Effector CD4-positive, alpha-beta T cell (primary cell): ENCODE data around the gene NKPD1.

Experiments
- DNase-seq: peaks from one replicate; pipeline ENCODE4 v3.0.0-alpha.2; 2020

The NKPD1 gene

GRCh38 chr19:45117167-45117594 lies 43.6 kb downstream of the NKPD1 start:
- no peak for DNase-seq

DNA sequence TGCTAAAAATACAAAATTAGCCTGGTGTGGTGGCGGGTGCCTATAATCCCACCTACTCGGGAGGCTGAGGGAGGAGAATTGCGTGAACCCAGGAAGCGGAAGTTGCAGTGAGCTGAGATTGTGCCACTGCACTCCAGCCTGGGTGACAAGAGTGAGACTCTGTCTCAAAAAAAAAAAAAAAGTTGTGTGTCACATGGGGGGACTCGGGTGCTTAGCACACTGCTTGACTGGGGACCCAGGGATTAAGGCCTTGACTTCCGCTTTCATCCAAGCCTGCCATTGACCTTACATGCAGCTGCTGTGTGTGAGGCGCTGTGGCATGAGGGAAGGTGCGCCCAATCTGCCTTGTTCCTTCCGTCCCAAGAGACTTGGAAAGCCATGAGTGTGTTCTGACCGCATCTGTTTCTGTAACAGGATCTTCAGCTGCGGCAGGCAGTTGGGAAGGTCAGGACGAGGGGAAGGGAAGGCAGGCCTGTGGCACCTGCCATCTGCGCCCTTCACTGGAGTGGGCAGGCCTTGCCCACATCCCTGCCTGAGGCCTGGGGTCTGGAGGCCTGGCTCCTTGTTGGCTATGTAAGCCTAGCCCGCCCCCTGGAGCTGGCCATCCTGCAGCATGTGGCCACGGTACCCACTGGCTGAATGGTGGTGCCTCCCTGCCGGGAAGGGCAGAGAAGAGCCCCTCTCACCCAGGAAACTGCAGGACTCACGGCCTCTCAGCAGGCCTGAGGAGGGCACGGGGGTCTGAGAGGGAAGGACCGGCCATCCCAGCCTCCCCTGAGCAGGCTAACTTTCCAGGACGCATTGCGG lies 44.8 kb downstream of the NKPD1 start:
- no peak for DNase-seq

DNA sequence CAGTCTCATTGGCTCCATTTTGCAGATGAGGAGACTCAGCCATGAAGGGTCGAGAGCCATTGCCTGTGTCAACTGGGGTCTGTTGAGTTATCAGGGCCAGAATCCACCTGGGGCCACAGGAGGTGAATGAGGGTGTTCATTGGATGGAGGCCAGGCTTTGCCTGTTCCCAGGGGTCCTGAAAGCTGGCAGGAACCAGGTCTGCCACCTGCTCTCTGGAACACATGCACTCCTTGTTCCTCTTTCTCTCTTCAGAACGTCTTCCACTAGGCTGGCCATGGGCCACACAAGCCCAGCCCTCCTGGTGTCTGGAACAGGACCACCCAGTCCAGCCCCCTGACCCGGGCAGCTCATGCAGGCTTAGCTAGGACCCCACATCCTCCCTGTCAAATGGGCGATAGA lies 46.7 kb downstream of the NKPD1 start:
- DNase-seq: no peak

DNA sequence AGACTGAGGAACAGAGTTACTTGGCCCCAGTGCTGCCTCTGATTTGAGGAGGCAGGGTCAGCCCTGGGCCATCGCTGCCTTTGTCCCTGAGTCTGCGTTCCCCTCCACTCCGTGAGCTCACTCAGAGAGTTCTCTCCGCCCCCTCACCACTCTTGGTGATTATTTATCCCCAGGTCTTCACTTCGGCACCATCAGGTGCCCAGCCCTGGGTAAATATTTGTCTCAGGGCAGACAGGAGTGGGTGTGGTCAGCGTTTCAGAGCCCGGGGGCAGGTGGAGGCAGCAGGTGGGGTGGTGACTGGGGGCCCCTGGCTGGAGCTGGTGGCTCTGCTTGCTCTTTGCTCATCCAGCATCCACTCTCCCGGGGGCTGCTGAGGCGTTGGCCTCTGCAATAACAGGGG lies 47.2 kb downstream of the NKPD1 start:
- DNase-seq: no peak

- no peak for DNase-seq
These were observed 48.5 kb downstream of the NKPD1 start for GRCh38 chr19:45112111-45112827.
